ENCODE results near the gene SURF1.

DNA sequence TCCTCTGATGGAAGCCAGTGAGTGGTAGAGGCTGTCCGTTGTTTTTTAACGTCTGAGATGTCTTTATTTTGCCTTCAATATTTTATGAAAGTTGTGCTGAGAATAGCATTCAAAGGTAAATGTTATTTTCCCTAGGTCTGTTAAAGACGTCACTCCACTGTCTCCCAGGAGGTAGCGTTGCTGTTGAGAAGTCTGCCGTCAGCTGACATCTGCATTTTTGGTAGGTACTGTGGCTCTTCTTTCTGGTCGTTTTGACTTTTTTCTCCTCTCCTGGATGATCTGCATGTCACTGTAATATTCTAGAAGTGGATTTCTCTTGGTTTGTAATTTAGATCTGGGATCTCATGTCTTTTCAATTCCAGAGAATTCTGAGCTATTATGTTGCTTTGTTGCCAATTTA lies 46.7 kb downstream of the SURF1 start:
- TF ChIP-seq CTCF (conservative IDR thresholded peaks at IDR 0.05 in 1 of 2, IDR thresholded peaks at IDR 0.05 in 1 of 2; ENCODE audit: extremely low read depth in 1 of 2, insufficient read depth in 1 of 2, low read depth in 1 of 2, low read length in 2 of 2), result no peak
- no peak for TF ChIP-seq EZH2 (IDR thresholded peaks at IDR 0.05; ENCODE audit: borderline replicate concordance, low read length)
